Calu3 (cell line): Measurements from ENCODE around the gene LCN1. TPM values are rescaled to one million over a fixed set of nuclear protein-coding genes. Genes with fewer than 3 reads are reported as not detected.

Source experiments
- Bru-seq: library from RNA; stranded (reverse); fragments of 400-500 nt; gene quantifications from one replicate; lab custom pipeline; 2021; lab: Mats Ljungman, UMichigan
- BruChase-seq, 2 experiments: library from RNA; stranded (reverse); fragments of 400-500 nt; gene quantifications; one replicate each; lab custom pipeline; 2021; lab: Mats Ljungman, UMichigan
- BruUV-seq: library from RNA; stranded (reverse); fragments of 400-500 nt; replicated peaks from 2 replicates; lab custom pipeline; 2021; lab: Mats Ljungman, UMichigan
- CTCF ChIA-PET: fragments of 300-600 bp; sonication (Branson Sonifier 250); formaldehyde crosslinking; loops from one replicate; lab custom pipeline; 2022; ENCODE audit warnings: antibody characterized with exemption; lab: Charles Lee
- DNase-seq: peaks from one replicate; pipeline ENCODE4 v3.0.0; 2022
- H3K27ac Mint-ChIP-seq: one replicate; pipeline ENCODE4 v1.8.0; 2022; ENCODE audit warnings: mixed read lengths; ENCODE audit not compliant: unreplicated experiment
- H3K27me3 Mint-ChIP-seq: one replicate; pipeline ENCODE4 v1.8.0; 2022; ENCODE audit warnings: mixed read lengths; ENCODE audit not compliant: unreplicated experiment
- H3K36me3 Mint-ChIP-seq: one replicate; pipeline ENCODE4 v1.8.0; 2022; ENCODE audit warnings: mild to moderate bottlenecking, moderate library complexity, mixed read lengths; ENCODE audit not compliant: insufficient read depth, unreplicated experiment
- H3K4me1 Mint-ChIP-seq: one replicate; pipeline ENCODE4 v1.8.0; 2022; ENCODE audit warnings: mild to moderate bottlenecking, low read depth, mixed read lengths; ENCODE audit not compliant: unreplicated experiment
- H3K4me3 Mint-ChIP-seq: one replicate; pipeline ENCODE4 v1.8.0; 2022; ENCODE audit warnings: mild to moderate bottlenecking, low read depth, moderate library complexity, mixed read lengths; ENCODE audit not compliant: unreplicated experiment
- H3K9me3 Mint-ChIP-seq: one replicate; pipeline ENCODE4 v1.8.0; 2022; ENCODE audit warnings: low read depth, mixed read lengths; ENCODE audit not compliant: unreplicated experiment
- intact Hi-C: fragments of 100-400 bp; cut with micrococcal nuclease; formaldehyde crosslinking; loops from one replicate; pipeline ENCODE4 v1.10.0; 2022; ENCODE audit not compliant: unreplicated experiment
- long read RNA-seq: library from polyadenylated mRNA; stranded (forward); transcript quantifications from one replicate; pipeline ENCODE4 v2.0.0, GENCODE V29; 2022
- total RNA-seq: library from RNA; stranded (reverse); gene quantifications from 2 replicates; pipeline ENCODE4 v1.2.3, GENCODE V29; 2022
- TF ChIP-seq, protein P1 (sequence below): fragments of 200-600 bp; IDR thresholded peaks from one replicate; pipeline ENCODE4 v1.8.0; 2022; ENCODE audit warnings: antibody characterized with exemption; ENCODE audit not compliant: unreplicated experiment

Gene LCN1
- total RNA-seq (not detected in 2 replicates), Bru-seq, nascent RNA (not detected), BruChase-seq, experiment 1, labeled RNA remaining after a 6-hour chase (not detected), BruChase-seq, experiment 2, labeled RNA remaining after a 2-hour chase (not detected)
- long read RNA-seq, result 0 reads

DNA sequence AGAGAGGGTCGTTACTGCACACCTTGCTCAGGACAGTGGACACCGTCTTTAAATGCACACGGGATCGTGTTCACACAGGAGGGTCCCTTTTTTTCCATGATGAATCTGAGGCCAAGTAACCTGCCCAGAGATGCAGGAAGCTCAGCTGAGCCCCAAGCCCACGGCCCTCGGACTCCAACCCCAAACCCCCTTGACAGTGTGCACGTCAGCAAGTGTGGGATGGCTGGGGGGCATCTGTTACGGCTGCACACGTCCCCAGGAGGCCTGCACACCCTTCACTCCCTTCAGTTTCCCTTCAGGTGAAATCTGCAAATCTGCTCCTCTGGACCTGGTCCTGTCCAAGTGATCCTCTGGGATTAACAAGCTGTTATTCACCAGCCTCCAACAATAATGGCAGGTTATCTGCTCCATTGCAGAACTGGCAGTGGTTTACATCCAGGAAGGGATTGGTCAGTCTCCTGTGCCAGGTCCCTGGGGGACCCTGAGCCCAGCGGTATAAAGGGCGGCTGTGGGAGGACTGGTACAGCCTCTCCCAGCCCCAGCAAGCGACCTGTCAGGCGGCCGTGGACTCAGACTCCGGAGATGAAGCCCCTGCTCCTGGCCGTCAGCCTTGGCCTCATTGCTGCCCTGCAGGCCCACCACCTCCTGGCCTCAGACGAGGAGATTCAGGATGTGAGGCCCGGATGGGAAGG lies at the start of gene LCN1:
Gene LCN1 (plus strand): TSS at position 525 of the 692 bp plus-strand sequence. CDS start 58 bp downstream, at position 583.
- Mint-ChIP-seq H3K9me3 (no peaks in the 10 kb centered on the region), H3K4me1 (no peaks in the 10 kb centered on the region), H3K36me3 (no peaks in the 10 kb centered on the region), H3K4me3 (no peak within 1 kb of the TSS), H3K27me3 (peaks cover 38% of the 10 kb centered on the region), H3K27ac (no peak within 1 kb of the TSS)
- CTCF ChIA-PET, result no interaction called here
- no peak for DNase-seq
- TF ChIP-seq, protein P1, sequence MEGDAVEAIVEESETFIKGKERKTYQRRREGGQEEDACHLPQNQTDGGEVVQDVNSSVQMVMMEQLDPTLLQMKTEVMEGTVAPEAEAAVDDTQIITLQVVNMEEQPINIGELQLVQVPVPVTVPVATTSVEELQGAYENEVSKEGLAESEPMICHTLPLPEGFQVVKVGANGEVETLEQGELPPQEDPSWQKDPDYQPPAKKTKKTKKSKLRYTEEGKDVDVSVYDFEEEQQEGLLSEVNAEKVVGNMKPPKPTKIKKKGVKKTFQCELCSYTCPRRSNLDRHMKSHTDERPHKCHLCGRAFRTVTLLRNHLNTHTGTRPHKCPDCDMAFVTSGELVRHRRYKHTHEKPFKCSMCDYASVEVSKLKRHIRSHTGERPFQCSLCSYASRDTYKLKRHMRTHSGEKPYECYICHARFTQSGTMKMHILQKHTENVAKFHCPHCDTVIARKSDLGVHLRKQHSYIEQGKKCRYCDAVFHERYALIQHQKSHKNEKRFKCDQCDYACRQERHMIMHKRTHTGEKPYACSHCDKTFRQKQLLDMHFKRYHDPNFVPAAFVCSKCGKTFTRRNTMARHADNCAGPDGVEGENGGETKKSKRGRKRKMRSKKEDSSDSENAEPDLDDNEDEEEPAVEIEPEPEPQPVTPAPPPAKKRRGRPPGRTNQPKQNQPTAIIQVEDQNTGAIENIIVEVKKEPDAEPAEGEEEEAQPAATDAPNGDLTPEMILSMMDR, result no peak
- intact Hi-C loops, result no loop called here
- BruUV-seq, result no TSS peak

DNA sequence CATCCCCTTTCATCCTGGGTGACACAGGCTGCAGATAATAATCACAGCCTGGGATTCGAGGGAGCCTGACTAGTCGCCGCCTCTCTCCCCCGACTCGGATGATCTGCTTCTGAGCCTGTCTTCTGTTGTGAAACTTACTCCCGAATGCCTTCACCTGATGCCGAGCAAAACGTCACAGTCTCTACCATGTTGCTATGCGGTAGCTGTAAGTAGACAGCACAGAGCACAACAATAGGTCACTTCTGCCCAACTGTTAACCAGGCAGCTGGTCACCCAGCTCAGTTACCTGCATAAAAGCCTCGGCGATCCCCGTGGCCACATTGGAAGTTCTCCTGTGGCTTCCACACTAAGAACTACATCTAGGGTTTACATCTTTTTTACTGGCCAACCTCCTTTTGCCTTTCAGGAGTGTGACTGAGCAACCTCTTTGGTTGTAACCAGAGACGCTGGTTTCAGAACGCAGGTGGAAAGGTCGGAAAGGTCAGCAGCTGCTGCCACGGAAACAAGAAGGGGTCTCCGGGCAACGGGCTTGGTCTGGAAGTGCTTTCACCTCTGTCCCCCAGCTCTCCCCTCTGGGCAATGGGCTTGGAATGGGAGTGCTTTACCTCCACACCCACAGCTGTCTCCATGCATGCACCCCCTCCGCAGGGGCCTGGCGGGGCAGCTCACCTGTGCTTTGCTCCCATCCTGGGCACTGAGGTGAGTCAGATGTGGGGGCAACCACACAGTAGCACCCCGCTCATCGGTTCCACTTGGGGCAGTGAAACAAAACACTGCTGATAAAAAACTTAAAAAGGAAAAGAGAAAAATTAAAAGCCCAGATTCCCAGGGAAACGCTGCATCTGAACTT lies 49.2 kb upstream of the LCN1 start:
- intact Hi-C loops, result no loop called here
- Mint-ChIP-seq H3K9me3 (no peaks in the 10 kb centered on the region), H3K27ac (no peak overlapping the region), H3K4me1 (no peaks in the 10 kb centered on the region), H3K36me3 (no peaks in the 10 kb centered on the region), H3K4me3 (no peak overlapping the region), H3K27me3 (no peaks in the 10 kb centered on the region)
- BruUV-seq, result no TSS peak
- no peak for DNase-seq
- TF ChIP-seq, protein P1, result no peak
- CTCF ChIA-PET, result no interaction called here

GRCh38 chr9:135473972-135474543 lies 47.2 kb upstream of the LCN1 start:
- TF ChIP-seq, protein P1, result no peak
- H3K4me3 Mint-ChIP-seq, result no peak overlapping the region
- no peaks in the 10 kb centered on the region for H3K27me3 Mint-ChIP-seq
- no TSS peak for BruUV-seq
- intact Hi-C loops, result no loop called here
- CTCF ChIA-PET, result no interaction called here
- no peaks in the 10 kb centered on the region for H3K9me3 Mint-ChIP-seq
- DNase-seq, result no peak
- no peak overlapping the region for H3K27ac Mint-ChIP-seq
- H3K36me3 Mint-ChIP-seq, result peaks cover 12% of the 10 kb centered on the region
- no peaks in the 10 kb centered on the region for H3K4me1 Mint-ChIP-seq

DNA sequence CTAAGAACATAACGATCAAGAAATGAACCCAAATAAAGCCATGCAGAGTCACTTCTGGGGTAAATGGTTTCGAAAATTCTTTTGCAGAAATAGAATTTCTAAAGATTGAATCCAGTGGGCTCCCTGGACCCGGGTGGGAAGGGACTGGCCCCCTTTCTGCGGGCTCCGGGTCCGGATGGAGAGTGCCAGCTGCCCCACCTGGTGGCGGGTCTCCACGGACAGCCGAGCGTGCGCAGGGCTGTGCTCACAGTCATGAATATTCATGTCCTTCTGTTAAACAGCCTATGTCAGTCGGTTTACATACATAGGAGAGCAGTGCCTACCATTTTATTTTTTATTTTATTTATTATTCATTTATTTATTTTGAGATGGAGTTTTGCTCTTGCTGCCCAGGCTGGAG lies 46.3 kb upstream of the LCN1 start:
- Mint-ChIP-seq H3K36me3 (peaks cover 12% of the 10 kb centered on the region), H3K4me1 (no peaks in the 10 kb centered on the region), H3K27ac (no peak overlapping the region), H3K27me3 (no peaks in the 10 kb centered on the region), H3K9me3 (no peaks in the 10 kb centered on the region), H3K4me3 (no peak overlapping the region)
- CTCF ChIA-PET, result interaction anchor here (0.7 kb wide), 1 partner anchor 181 kb away, joined by 7 read pairs; no protein-coding TSS in a partner anchor
- intact Hi-C loops, result no loop called here
- BruUV-seq, result no TSS peak
- TF ChIP-seq, protein P1, result no peak
- DNase-seq, result no peak
